AG04450 (cell line): ENCODE measurements around the gene AATK. TPM values are rescaled to one million over a fixed set of nuclear protein-coding genes. Genes with fewer than 3 reads are reported as not detected.

Experiments used
- CTCF ChIA-PET: fragments of 300-600, 350-600 bp; formaldehyde crosslinking; extraction: SDS; loops from one replicate; lab custom pipeline; 2022; ENCODE audit warnings: antibody characterized with exemption, inconsistent platforms; lab: Charles Lee
- POLR2A ChIA-PET: fragments of 350-600 bp; formaldehyde crosslinking; extraction: SDS; loops from one replicate; lab custom pipeline; 2021; ENCODE audit warnings: antibody characterized with exemption, inconsistent platforms; lab: Yijun Ruan, JAX
- DNase-seq: peaks from one replicate; pipeline ENCODE4 v3.0.0-alpha.2; 2011; ENCODE audit warnings: low read depth, low spot score
- H3K27ac ChIP-seq: one replicate; pipeline ENCODE4 v1.5.1; 2012; ENCODE audit warnings: low read depth, low read length, control low read depth
- H3K27me3 ChIP-seq: one replicate; pipeline ENCODE4 v1.6.0; 2012; ENCODE audit warnings: low read length; ENCODE audit not compliant: control insufficient read depth, insufficient read depth
- H3K4me3 ChIP-seq: 2 replicates; pipeline ENCODE4 v1.5.1; 2011; ENCODE audit warnings: mild to moderate bottlenecking, low read depth, low read length, control low read depth
- H3K9me3 ChIP-seq: 2 replicates; pipeline ENCODE4 v1.5.1; 2012; ENCODE audit warnings: low read length; ENCODE audit not compliant: control insufficient read depth, insufficient read depth
- CTCF ChIP-seq: IDR thresholded peaks from 2 replicates; pipeline ENCODE4 v1.5.1; 2011; ENCODE audit warnings: low read depth, low read length, control low read depth, inconsistent platforms
- polyA plus RNA-seq: library from polyadenylated mRNA; depleted of rRNA; stranded (reverse); fragments of >200 nt; gene quantifications from 2 replicates; pipeline ENCODE4 v1.2.3, GENCODE V29; 2011

AATK gene
- polyA plus RNA-seq, 1 experiment, result 0.16 TPM

GRCh38 chr17:81183316-81183715 is 17.3 kb upstream of the AATK start:
- Histone ChIP-seq H3K27ac (no peak overlapping the region), H3K4me3 (no peak overlapping the region), H3K9me3 (peaks cover 7% of the 10 kb centered on the region; the same call in 1 of the 2 replicates), H3K27me3 (peaks cover 11% of the 10 kb centered on the region)
- ChIA-PET CTCF (no interaction called here), POLR2A (no interaction called here)
- TF ChIP-seq CTCF, result no peak
- no peak for DNase-seq

- POLR2A ChIA-PET, result no interaction called here
Measured at GRCh38 chr17:81182596-81182995, 16.6 kb upstream of the AATK start.

GRCh38 chr17:81181811-81182185 is 15.8 kb upstream of the AATK start:
- peaks cover 7% of the 10 kb centered on the region; the same call in 1 of the 2 replicates for H3K9me3 ChIP-seq
- H3K27ac ChIP-seq, result no peak overlapping the region
- ChIA-PET CTCF (no interaction called here), POLR2A (no interaction called here)
- no peak for DNase-seq
- no peak for TF ChIP-seq CTCF
- peaks cover 11% of the 10 kb centered on the region for H3K27me3 ChIP-seq
- H3K4me3 ChIP-seq, result no peak overlapping the region

More at GRCh38 chr17:81182596-81182995, 16.6 kb upstream of the AATK start:
- Histone ChIP-seq H3K9me3 (peaks cover 7% of the 10 kb centered on the region; the same call in 1 of the 2 replicates), H3K27ac (no peak overlapping the region), H3K4me3 (no peak overlapping the region), H3K27me3 (peaks cover 11% of the 10 kb centered on the region)
- no peak for DNase-seq
- TF ChIP-seq CTCF, result no peak
- CTCF ChIA-PET, result no interaction called here

- no peak overlapping the region for H3K4me3 ChIP-seq
- no peak for DNase-seq
- no peak overlapping the region for H3K27ac ChIP-seq
- peaks cover 11% of the 10 kb centered on the region for H3K27me3 ChIP-seq
- ChIA-PET CTCF (no interaction called here), POLR2A (no interaction called here)
- TF ChIP-seq CTCF, result no peak
- peaks cover 7% of the 10 kb centered on the region; the same call in 1 of the 2 replicates for H3K9me3 ChIP-seq
Measured at GRCh38 chr17:81180836-81181810, 15.1 kb upstream of the AATK start.

GRCh38 chr17:81179861-81180260 is 13.8 kb upstream of the AATK start:
- ChIA-PET POLR2A (no interaction called here), CTCF (interaction anchor here (0.6 to 1.0 kb wide), 2 partner anchors 37 to 165 kb away, joined by 3 read pairs; no protein-coding TSS in a partner anchor)
- Histone ChIP-seq H3K9me3 (peaks cover 7% of the 10 kb centered on the region; the same call in 1 of the 2 replicates), H3K27me3 (peaks cover 15% of the 10 kb centered on the region), H3K27ac (no peak overlapping the region), H3K4me3 (no peak overlapping the region)
- DNase-seq, result no peak
- no peak for TF ChIP-seq CTCF
